Activated T-helper 1 cell treated with anti-CD3 and anti-CD28 coated beads, Interleukin-12 subunit alpha, Interleukin-12 subunit beta, Interleukin-2, Interleukin-4 antibody, amounts not matched to agents 30 ng/mL and 10 ng/mL and 1 ng/mL, durations not matched to agents 14 hours and 24 hours and 36 hours (primary cell): ENCODE results near the gene DNM3. TPM values are rescaled to one million over a fixed set of nuclear protein-coding genes. Genes with fewer than 3 reads are reported as not detected.

Experiments
- DNase-seq: peaks from one replicate; pipeline ENCODE4 v3.0.0; 2021; ENCODE audit warnings: low spot score
- H3K27ac Mint-ChIP-seq: one replicate; pipeline ENCODE4 v1.8.0; 2021; ENCODE audit warnings: mild to moderate bottlenecking, mixed read lengths
- H3K27me3 Mint-ChIP-seq: one replicate; pipeline ENCODE4 v1.8.0; 2022; ENCODE audit warnings: mild to moderate bottlenecking, moderate library complexity, mixed read lengths; ENCODE audit not compliant: insufficient read depth
- H3K36me3 Mint-ChIP-seq: one replicate; pipeline ENCODE4 v1.8.0; 2021; ENCODE audit warnings: low read depth, mixed read lengths
- H3K4me1 Mint-ChIP-seq: one replicate; pipeline ENCODE4 v1.8.0; 2021; ENCODE audit warnings: low read depth, mixed read lengths
- H3K4me3 Mint-ChIP-seq: one replicate; pipeline ENCODE4 v1.8.0; 2021; ENCODE audit warnings: mild to moderate bottlenecking, moderate library complexity, mixed read lengths
- H3K9me3 Mint-ChIP-seq: one replicate; pipeline ENCODE4 v1.8.0; 2021; ENCODE audit warnings: mixed read lengths
- intact Hi-C: fragments of 100-400 bp; cut with micrococcal nuclease; formaldehyde crosslinking; loops from one replicate; pipeline ENCODE4 v1.15.1; 2024
- total RNA-seq: library from RNA; stranded (reverse); gene quantifications from 2 replicates; pipeline ENCODE4 v1.2.3, GENCODE V29; 2022

DNM3 gene
- total RNA-seq, 1 donor from 2014 or later = 0.62 TPM

DNA sequence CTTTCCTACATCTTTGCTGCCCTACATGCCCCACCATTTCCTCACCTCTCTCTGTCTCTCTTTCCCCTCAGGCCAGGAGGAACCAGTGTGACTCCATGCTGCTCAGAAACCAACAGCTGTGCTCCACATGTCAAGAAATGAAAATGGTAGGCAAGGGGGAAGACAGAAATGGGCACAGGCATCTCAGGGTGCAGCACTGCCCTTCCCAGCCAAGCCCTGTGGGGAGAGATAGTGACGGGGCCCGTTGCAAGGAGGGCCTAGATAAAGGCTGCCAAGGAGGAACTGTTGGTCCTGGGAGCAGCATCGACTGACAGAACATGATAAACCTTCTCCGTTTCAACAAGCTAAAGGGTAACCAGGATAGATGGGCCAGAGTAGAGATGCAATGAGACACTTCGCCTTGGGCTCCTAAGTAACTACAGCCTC, 615.1 kb downstream of the DNM3 start:
- no peak overlapping the region for H3K4me3 Mint-ChIP-seq
- no peak for DNase-seq
- H3K4me1 Mint-ChIP-seq = peaks cover 16% of the 10 kb centered on the region
- no peaks in the 10 kb centered on the region for H3K9me3 Mint-ChIP-seq
- intact Hi-C loops = no loop called here
- no peak overlapping the region for H3K27ac Mint-ChIP-seq
- H3K27me3 Mint-ChIP-seq = peaks cover 20% of the 10 kb centered on the region
- H3K36me3 Mint-ChIP-seq = peaks cover 3% of the 10 kb centered on the region

DNA sequence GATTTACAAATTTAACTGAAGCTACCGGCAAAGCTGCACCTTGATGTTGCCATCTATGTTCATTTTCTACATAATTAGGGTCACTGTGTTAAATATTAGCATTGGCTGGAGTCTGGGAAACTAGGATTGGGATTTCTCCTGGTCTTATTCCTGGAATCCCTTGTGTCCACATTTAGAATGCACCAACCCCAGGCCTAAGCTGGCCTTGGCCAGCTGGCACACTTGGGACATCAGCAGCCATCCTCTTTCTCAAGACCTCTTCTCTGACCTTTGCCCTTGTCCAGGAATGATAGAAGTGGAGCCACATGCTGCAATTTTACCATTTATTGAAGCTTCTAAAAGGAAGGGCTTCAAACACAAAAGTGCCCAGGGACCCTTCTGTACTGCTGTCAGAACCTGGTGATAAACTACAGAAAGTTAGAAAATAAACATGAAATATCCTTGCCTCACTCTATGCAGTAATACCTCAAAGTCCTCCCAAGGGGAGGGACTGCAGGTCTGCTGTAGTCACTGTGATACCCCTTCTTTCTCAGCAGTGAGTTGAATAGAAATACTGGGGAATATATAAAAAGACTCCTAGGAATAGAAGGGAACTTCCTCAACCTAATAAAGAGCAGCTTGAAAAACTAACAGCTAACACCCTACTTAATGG, 616.3 kb downstream of the DNM3 start:
- Mint-ChIP-seq H3K4me1 (peaks cover 10% of the 10 kb centered on the region), H3K36me3 (peaks cover 2% of the 10 kb centered on the region), H3K4me3 (no peak overlapping the region), H3K9me3 (no peaks in the 10 kb centered on the region), H3K27ac (no peak overlapping the region), H3K27me3 (peaks cover 20% of the 10 kb centered on the region)
- intact Hi-C loops = no loop called here
- DNase-seq = no peak

DNA sequence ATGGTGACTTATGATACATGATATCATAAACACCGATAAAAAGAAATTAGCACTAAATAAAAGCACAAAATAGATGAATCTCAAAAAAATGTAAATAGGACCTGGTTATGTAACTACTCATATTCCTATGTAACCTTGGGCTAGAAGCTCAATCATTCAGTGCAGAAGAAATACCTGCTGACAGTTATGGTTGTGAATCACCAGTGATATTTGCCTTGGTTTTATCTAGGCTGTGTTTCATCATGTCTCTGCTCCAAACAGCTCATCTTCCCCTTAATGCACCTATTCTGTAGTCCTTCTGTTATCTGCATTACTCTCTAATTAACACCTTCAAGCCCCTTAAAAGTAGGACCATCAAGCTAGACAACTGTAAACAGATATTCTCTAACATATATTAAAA, 618.9 kb downstream of the DNM3 start:
- Mint-ChIP-seq H3K4me3 (no peak overlapping the region), H3K36me3 (peaks cover 2% of the 10 kb centered on the region), H3K27me3 (peaks cover 18% of the 10 kb centered on the region), H3K9me3 (no peaks in the 10 kb centered on the region), H3K27ac (no peak overlapping the region), H3K4me1 (no peaks in the 10 kb centered on the region)
- intact Hi-C loops = no loop called here
- DNase-seq = no peak

GRCh38 chr1:172460887-172461315, 619.6 kb downstream of the DNM3 start:
- no peak overlapping the region for H3K27ac Mint-ChIP-seq
- no peaks in the 10 kb centered on the region for H3K9me3 Mint-ChIP-seq
- intact Hi-C loops = no loop called here
- peaks cover 2% of the 10 kb centered on the region for H3K36me3 Mint-ChIP-seq
- no peak for DNase-seq
- H3K4me1 Mint-ChIP-seq = no peaks in the 10 kb centered on the region
- H3K27me3 Mint-ChIP-seq = peaks cover 18% of the 10 kb centered on the region
- H3K4me3 Mint-ChIP-seq = no peak overlapping the region

Other genes starting within 250 kb of the DNM3 start
- gene MYOCOS, start 219.3 kb upstream of the DNM3 start, total RNA-seq = 0.08 and 0.10 TPM in 2 replicates
- gene MYOC, start 188.8 kb upstream of the DNM3 start, total RNA-seq = not detected in 2 replicates
- gene VAMP4, start 99.4 kb upstream of the DNM3 start, total RNA-seq = 8.8 and 10.4 TPM in 2 replicates
- gene METTL13, start 59.8 kb upstream of the DNM3 start, total RNA-seq = 55.6 and 56.5 TPM in 2 replicates